Lower leg skin (tissue), 3 donors: ENCODE data around the gene GLYATL3.

Source experiments
- POLR2A ChIP-seq, 2 donors: fragments of 450-650 bp; IDR thresholded peaks; one replicate each; pipeline ENCODE4 v1.6.1; 2016 to 2017; ENCODE audit warnings: antibody characterized with exemption in 2 of 2, mild to moderate bottlenecking in 1 of 2, moderate library complexity in 1 of 2
- TF ChIP-seq, protein P1 (sequence below), 3 donors: fragments of 450-650 bp; IDR thresholded peaks; one replicate each; pipeline ENCODE4 v1.5.1; 2016; ENCODE audit warnings: antibody characterized with exemption in 3 of 3, mild to moderate bottlenecking in 3 of 3, moderate library complexity in 2 of 3

DNA sequence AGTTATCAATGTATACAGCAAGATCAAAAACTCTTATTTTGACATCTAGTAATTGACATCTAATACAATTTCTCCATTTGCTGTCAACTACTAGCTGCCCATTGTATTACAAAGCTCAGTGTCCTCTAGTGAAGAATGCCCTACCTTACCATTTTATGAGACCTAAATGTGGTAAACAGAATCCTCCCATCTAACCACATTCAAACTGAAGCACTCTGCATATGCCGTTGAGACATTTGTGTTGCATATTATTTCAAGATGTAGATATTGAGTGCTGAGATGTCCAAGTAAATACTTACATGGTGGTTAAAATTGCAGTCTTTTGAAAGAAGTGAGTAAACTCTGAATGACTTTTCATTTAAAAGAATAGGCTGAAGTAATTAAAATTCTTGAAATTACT is 597 bp upstream of the GLYATL3 start:
- TF ChIP-seq, protein P1, sequence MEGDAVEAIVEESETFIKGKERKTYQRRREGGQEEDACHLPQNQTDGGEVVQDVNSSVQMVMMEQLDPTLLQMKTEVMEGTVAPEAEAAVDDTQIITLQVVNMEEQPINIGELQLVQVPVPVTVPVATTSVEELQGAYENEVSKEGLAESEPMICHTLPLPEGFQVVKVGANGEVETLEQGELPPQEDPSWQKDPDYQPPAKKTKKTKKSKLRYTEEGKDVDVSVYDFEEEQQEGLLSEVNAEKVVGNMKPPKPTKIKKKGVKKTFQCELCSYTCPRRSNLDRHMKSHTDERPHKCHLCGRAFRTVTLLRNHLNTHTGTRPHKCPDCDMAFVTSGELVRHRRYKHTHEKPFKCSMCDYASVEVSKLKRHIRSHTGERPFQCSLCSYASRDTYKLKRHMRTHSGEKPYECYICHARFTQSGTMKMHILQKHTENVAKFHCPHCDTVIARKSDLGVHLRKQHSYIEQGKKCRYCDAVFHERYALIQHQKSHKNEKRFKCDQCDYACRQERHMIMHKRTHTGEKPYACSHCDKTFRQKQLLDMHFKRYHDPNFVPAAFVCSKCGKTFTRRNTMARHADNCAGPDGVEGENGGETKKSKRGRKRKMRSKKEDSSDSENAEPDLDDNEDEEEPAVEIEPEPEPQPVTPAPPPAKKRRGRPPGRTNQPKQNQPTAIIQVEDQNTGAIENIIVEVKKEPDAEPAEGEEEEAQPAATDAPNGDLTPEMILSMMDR (IDR thresholded peaks at IDR 0.05), result no peak
- no peak for TF ChIP-seq POLR2A (IDR thresholded peaks at IDR 0.05)
